Adrenal gland (tissue), 5 donors: Measurements from ENCODE around the gene ASTN2.

Source experiments
- POLR2A ChIP-seq, 2 donors: fragments of 450-650 bp; IDR thresholded peaks; one replicate each; pipeline ENCODE4 v1.6.1; 2017; ENCODE audit warnings: antibody characterized with exemption in 2 of 2, mild to moderate bottlenecking in 2 of 2, moderate library complexity in 1 of 2
- TF ChIP-seq, protein P1 (sequence below), 6 experiments: fragments of 450-650 bp in 4 of 6; fragments of 200-600 bp in 2 of 6; sonication (generic) in 1 of 6; IDR thresholded peaks; 1 replicate in 5 of 6; 2 replicates in 1 of 6; pipeline versions ENCODE4 v1.5.1 to v1.8.0; 2016 to 2021; ENCODE audit warnings: antibody characterized with exemption in 6 of 6, mild to moderate bottlenecking in 2 of 6, moderate library complexity in 1 of 6
- donor health status: DM: no; HTN: no; CAD: no.

- TF ChIP-seq, protein P1, sequence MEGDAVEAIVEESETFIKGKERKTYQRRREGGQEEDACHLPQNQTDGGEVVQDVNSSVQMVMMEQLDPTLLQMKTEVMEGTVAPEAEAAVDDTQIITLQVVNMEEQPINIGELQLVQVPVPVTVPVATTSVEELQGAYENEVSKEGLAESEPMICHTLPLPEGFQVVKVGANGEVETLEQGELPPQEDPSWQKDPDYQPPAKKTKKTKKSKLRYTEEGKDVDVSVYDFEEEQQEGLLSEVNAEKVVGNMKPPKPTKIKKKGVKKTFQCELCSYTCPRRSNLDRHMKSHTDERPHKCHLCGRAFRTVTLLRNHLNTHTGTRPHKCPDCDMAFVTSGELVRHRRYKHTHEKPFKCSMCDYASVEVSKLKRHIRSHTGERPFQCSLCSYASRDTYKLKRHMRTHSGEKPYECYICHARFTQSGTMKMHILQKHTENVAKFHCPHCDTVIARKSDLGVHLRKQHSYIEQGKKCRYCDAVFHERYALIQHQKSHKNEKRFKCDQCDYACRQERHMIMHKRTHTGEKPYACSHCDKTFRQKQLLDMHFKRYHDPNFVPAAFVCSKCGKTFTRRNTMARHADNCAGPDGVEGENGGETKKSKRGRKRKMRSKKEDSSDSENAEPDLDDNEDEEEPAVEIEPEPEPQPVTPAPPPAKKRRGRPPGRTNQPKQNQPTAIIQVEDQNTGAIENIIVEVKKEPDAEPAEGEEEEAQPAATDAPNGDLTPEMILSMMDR (IDR thresholded peaks at IDR 0.05): no peak
- no peak for TF ChIP-seq POLR2A (IDR thresholded peaks at IDR 0.05)
Measured at GRCh38 chr9:116654059-116654355, 760.9 kb downstream of the ASTN2 start.
